ENCODE results near the gene STK32C. TPM values are rescaled to one million over a fixed set of nuclear protein-coding genes. Genes with fewer than 3 reads are reported as not detected.
"Not testable (repeated sequence)": the region's sequence is repeated elsewhere in the genome, so short reads cannot be mapped to it uniquely, and the experiment has no call there.

The STK32C gene
- total and polyA plus RNA-seq, 10 donors, result 9.6 to 27.8 (median 15.7) TPM

DNA sequence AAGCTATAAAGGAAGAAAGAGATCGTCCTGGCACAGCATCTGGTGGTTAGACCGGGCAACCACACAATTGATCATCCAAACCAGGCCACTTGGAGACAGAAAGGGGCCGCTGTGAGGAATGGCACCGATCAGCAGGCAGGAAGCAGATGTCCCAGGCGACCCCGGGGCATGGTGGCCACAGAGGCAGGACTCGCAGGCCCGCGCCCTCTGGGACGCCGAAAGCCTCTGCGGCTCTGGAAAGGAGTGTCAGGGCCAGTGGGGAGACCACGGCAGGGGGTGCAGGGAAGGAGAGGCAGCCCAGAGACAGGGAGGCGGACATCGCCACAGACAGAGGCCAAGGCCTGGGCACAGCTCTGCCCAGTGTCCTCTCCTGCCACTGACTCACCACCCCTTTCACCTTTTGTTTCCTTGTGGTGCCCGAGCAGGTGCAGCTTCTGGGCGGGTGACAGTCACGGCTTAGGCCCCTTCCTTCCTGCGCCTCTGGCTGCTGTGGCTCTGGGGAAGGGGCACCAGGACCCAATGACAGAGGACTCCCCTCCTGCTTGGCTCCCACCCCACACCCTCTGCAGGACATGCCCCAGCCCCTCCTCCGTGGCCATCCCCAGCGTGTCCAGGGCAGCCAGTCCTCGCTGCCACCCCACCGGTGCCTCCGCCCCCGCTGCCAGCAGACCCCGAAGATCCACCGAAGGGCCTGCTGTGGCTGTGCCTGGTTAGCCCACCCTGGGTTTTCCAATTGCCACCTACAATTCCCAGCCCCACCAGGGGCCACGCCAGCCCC, 10.9 kb downstream of the STK32C start:
- H3K4me1 ChIP-seq, result peaks cover 0 to 17% (median 3%) of the 10 kb centered on the region in 6 donors
- no peak for TF ChIP-seq POLR2A (IDR thresholded peaks at IDR 0.05)
- no peak for TF ChIP-seq POLR2AphosphoS5 (IDR thresholded peaks at IDR 0.05)
- TF ChIP-seq, protein P1, sequence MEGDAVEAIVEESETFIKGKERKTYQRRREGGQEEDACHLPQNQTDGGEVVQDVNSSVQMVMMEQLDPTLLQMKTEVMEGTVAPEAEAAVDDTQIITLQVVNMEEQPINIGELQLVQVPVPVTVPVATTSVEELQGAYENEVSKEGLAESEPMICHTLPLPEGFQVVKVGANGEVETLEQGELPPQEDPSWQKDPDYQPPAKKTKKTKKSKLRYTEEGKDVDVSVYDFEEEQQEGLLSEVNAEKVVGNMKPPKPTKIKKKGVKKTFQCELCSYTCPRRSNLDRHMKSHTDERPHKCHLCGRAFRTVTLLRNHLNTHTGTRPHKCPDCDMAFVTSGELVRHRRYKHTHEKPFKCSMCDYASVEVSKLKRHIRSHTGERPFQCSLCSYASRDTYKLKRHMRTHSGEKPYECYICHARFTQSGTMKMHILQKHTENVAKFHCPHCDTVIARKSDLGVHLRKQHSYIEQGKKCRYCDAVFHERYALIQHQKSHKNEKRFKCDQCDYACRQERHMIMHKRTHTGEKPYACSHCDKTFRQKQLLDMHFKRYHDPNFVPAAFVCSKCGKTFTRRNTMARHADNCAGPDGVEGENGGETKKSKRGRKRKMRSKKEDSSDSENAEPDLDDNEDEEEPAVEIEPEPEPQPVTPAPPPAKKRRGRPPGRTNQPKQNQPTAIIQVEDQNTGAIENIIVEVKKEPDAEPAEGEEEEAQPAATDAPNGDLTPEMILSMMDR (IDR thresholded peaks at IDR 0.05 in 8 of 11, conservative IDR thresholded peaks at IDR 0.05 in 3 of 11), result no peak
- H3K36me3 ChIP-seq, result no peaks in the 10 kb centered on the region
- WGBS, 5 donors, result 64 to 76% (median 69%) methylated on average over 26 to 28 of the region's 28 CpGs
- H3K27ac ChIP-seq, result no peak overlapping the region
- no peak overlapping the region for H3K4me3 ChIP-seq
- peak; percentile 62 for DNase-seq
- peaks cover 0 to 30% (median 0%) of the 10 kb centered on the region in 7 donors for H3K27me3 ChIP-seq (replicated peaks in 1 of 7)
- H3K9me3 ChIP-seq, result no peaks in the 10 kb centered on the region
- intact Hi-C loops (cut with DNase I; ENCODE audit: low total_unique reads), result no loop called here

DNA sequence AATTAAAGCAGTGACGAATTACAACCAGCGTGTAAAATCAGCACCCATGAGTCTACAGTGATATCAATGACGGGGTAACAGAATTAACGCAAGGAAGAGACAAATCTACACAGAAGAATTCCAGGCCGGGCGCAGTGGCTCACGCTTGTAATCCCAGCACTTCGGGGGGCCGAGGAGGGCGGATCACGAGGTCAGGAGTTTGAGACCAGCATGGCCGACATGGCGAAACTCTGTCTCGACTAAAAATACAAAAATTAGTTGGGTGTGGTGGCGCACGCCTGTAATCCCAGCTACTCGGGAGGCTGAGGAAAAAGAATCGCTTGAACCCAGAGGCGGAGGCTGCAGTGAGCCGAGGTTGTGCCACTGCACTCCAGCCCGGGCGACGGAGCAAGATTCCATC, 12.3 kb downstream of the STK32C start:
- H3K4me3 ChIP-seq; H3K36me3 ChIP-seq; H3K27ac ChIP-seq; H3K9me3 ChIP-seq; intact Hi-C loops (cut with DNase I; ENCODE audit: low total_unique reads): not testable (repeated sequence)
- 88 to 94% (median 92%) methylated on average over 23 of the region's 23 CpGs for WGBS, 5 donors
- H3K4me1 ChIP-seq, result peaks cover 0 to 17% (median 3%) of the 10 kb centered on the region in 6 donors
- peaks cover 0 to 30% (median 0%) of the 10 kb centered on the region in 7 donors for H3K27me3 ChIP-seq (replicated peaks in 1 of 7)
- DNase-seq, result peak; percentile 59

DNA sequence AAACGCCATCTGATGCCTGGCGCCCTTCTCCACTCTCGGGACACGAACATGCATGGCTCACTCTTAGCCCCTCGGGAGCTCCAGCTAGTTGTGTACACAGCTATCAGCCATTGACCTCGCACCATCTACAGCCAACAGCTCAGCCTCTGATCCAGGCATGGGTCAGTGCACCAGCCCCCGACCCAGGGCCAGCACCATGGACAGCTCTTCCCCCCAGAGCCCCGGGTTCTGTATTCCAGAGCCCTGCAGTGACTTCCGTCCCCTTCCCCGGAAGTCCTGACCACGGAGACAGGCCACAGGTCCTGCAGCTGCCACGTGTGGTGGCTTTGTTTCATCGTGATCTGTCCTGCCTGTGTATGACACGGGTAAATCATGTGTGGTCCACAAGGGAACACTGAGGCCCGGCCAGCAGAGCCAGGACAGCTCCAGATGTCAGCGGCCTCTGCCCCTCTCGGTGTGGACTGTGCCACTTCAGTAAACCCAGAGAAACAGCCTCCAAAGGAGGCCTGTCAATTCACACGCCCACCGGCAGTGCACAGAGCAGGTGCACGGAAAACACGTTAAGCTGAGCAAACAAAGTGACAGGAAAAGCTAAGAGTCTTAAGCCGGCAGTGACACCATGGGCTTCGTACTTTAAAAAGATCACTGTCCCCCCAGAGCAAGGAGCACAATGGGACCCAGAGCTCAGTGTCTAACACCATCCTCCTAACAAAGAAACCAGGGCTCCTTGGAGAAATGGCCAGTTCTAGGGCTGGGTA, 13.0 kb downstream of the STK32C start:
- Histone ChIP-seq H3K4me1 (peaks cover 0 to 17% (median 3%) of the 10 kb centered on the region in 6 donors), H3K27ac (no peak overlapping the region), H3K4me3 (no peak overlapping the region), H3K9me3 (peaks cover 0 to under 1% (median 0%) of the 10 kb centered on the region in 8 donors), H3K27me3 (replicated peaks in 1 of 7) (peaks cover 0 to 30% (median 0%) of the 10 kb centered on the region in 7 donors), H3K36me3 (no peaks in the 10 kb centered on the region)
- TF ChIP-seq, protein P1 (IDR thresholded peaks at IDR 0.05 in 8 of 11, conservative IDR thresholded peaks at IDR 0.05 in 3 of 11), result no peak
- no peak for TF ChIP-seq POLR2A (IDR thresholded peaks at IDR 0.05)
- no peak for TF ChIP-seq POLR2AphosphoS5 (IDR thresholded peaks at IDR 0.05)
- DNase-seq, result peak; percentile 49
- 71 to 82% (median 74%) methylated on average over 20 to 23 of the region's 23 CpGs for WGBS, 5 donors
- intact Hi-C loops (cut with DNase I; ENCODE audit: low total_unique reads), result no loop called here

DNA sequence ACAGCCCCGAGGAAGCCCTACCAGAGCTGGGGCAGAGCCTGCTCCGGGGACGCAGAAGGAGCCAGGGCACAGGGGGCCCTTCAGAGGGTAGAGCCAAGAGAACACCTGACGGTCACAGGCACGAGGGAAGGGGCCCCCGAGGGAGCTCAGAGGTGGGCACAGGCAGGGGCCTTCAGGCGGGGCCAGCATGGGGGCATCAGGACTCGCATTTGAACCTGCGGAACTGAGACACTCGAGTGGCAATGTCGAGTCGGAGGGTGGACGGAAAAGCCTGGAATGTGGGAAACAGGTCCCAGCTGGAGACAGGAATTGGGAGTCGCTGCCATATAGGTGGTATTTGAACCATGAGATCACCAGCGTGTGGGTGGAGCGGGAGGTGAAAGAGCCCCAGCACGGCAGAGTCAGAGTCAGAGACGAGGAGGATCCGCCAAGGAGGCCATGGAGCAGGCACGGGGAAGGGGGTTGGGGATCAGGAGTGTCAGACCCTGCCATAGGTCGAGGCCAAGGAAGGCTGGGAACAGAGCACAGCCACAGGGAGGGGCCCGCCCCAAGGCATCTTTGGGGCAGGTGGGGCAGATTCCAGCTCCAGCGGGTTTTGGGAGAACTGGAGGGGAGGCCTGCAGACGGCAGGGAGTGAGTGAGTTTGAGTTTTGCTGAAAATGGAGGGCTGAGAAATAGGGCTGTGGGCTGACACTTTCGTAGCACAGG, 13.8 kb downstream of the STK32C start:
- H3K27ac ChIP-seq, result no peak overlapping the region
- H3K36me3 ChIP-seq, result no peaks in the 10 kb centered on the region
- peaks cover 0 to 8% (median 3%) of the 10 kb centered on the region in 8 donors for H3K9me3 ChIP-seq
- DNase-seq, result peak; percentile 67
- H3K4me1 ChIP-seq, result peaks cover 0 to 17% (median 3%) of the 10 kb centered on the region in 6 donors
- no peak overlapping the region for H3K4me3 ChIP-seq
- peaks cover 0 to 30% (median 0%) of the 10 kb centered on the region in 7 donors for H3K27me3 ChIP-seq (replicated peaks in 1 of 7)
- intact Hi-C loops (cut with DNase I; ENCODE audit: low total_unique reads), result no loop called here
- WGBS, 5 donors, result 79 to 90% (median 83%) methylated on average over 25 of the region's 25 CpGs
- no peak for TF ChIP-seq POLR2A (IDR thresholded peaks at IDR 0.05)
- TF ChIP-seq, protein P1 (IDR thresholded peaks at IDR 0.05 in 8 of 11, conservative IDR thresholded peaks at IDR 0.05 in 3 of 11), result no peak
- no peak for TF ChIP-seq POLR2AphosphoS5 (IDR thresholded peaks at IDR 0.05)

Data from spleen (tissue), 11 donors.